RWPE2 (cell line): ENCODE measurements around the gene IMPG2.

ENCODE experiments used
- ATAC-seq: fragments of 200-7000 bp; cut with Tn5 transposase; 3 replicates; pipeline ENCODE4 v1.9.1; 2021; ENCODE audit warnings: low read depth
- DNase-seq: peaks from one replicate; pipeline ENCODE4 v3.0.0-alpha.2; 2020; ENCODE audit warnings: low spot score
- H3K27ac ChIP-seq: fragments of 450-650 bp; 2 replicates; pipeline ENCODE4 v1.5.1; 2017; ENCODE audit warnings: mild to moderate bottlenecking; ENCODE audit not compliant: poor library complexity, severe bottlenecking
- H3K27me3 ChIP-seq: fragments of 250-450 bp; sonication (Bioruptor Pico); 2 replicates; pipeline ENCODE4 v1.5.1; 2021; ENCODE audit warnings: mild to moderate bottlenecking, moderate library complexity; ENCODE audit not compliant: insufficient read depth, poor library complexity, severe bottlenecking
- H3K36me3 ChIP-seq: fragments of 250-450 bp; sonication (Bioruptor Pico); 2 replicates; pipeline ENCODE4 v1.5.1; 2020; ENCODE audit warnings: low read depth, mild to moderate bottlenecking, moderate library complexity
- H3K4me1 ChIP-seq: fragments of 250-450 bp; sonication (Bioruptor Pico); 2 replicates; pipeline ENCODE4 v1.5.1; 2021; ENCODE audit warnings: mild to moderate bottlenecking, moderate library complexity; ENCODE audit not compliant: insufficient read depth, poor library complexity, severe bottlenecking
- H3K4me3 ChIP-seq: fragments of 250-450 bp; sonication (Bioruptor Pico); 2 replicates; pipeline ENCODE4 v1.5.1; 2021; ENCODE audit warnings: mild to moderate bottlenecking, moderate library complexity; ENCODE audit not compliant: severe bottlenecking
- H3K9me3 ChIP-seq: fragments of 250-450 bp; sonication (Bioruptor Pico); 2 replicates; pipeline ENCODE4 v1.5.1; 2021; ENCODE audit warnings: mild to moderate bottlenecking, moderate library complexity; ENCODE audit not compliant: severe bottlenecking
- TF ChIP-seq, protein P1 (sequence below): fragments of 450-650 bp; IDR thresholded peaks from one replicate; pipeline ENCODE4 v1.5.1; 2017; ENCODE audit warnings: mild to moderate bottlenecking, moderate library complexity; ENCODE audit not compliant: poor library complexity, severe bottlenecking

IMPG2 gene

DNA sequence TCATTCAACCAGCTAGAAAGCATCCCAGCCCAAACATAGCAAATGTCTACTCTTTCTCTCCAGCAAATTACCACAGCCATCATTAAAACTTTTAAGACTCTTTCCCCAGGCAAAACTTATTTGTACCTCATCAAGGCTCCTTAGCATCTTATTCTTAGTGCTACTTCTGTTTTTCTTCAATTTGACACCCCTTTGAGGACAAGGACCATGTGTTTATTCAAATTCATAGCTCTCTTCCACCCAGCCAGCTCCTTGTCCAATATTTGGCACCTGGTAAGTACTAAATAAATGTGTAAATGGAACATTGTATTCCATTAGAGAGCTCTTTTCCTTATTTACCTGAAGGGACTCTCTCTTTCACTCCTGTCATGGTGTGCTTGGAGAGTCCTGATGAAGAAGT is 89.8 kb downstream of the IMPG2 start:
- ATAC-seq (no peak), DNase-seq (no peak)
- Histone ChIP-seq H3K9me3 (no peaks in the 10 kb centered on the region), H3K36me3 (no peaks in the 10 kb centered on the region), H3K27me3 (no peaks in the 10 kb centered on the region), H3K4me1 (no peaks in the 10 kb centered on the region), H3K27ac (no peak overlapping the region), H3K4me3 (no peak overlapping the region)
- TF ChIP-seq, protein P1, sequence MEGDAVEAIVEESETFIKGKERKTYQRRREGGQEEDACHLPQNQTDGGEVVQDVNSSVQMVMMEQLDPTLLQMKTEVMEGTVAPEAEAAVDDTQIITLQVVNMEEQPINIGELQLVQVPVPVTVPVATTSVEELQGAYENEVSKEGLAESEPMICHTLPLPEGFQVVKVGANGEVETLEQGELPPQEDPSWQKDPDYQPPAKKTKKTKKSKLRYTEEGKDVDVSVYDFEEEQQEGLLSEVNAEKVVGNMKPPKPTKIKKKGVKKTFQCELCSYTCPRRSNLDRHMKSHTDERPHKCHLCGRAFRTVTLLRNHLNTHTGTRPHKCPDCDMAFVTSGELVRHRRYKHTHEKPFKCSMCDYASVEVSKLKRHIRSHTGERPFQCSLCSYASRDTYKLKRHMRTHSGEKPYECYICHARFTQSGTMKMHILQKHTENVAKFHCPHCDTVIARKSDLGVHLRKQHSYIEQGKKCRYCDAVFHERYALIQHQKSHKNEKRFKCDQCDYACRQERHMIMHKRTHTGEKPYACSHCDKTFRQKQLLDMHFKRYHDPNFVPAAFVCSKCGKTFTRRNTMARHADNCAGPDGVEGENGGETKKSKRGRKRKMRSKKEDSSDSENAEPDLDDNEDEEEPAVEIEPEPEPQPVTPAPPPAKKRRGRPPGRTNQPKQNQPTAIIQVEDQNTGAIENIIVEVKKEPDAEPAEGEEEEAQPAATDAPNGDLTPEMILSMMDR, result no peak

DNA sequence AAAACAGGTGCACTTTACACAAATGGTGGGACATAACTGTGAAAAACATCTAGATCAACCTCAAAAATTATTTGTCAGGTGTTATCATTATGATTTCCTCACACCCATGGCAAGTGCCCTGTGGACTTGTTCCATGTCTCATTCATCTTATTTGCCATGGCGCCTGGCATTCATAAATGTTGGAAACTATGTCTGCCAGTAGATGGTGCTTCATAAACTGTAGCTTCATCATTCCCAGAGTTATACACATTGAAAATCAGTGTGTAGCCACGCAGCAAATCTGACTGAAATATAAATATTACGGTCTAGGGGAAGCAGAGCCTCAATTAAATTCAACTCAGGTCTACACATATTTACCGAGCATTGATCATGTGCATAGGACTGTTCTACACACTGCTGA is 90.7 kb downstream of the IMPG2 start:
- H3K27ac ChIP-seq, result no peak overlapping the region
- no peaks in the 10 kb centered on the region for H3K36me3 ChIP-seq
- H3K9me3 ChIP-seq, result no peaks in the 10 kb centered on the region
- no peak overlapping the region for H3K4me3 ChIP-seq
- no peak for ATAC-seq
- H3K27me3 ChIP-seq, result no peaks in the 10 kb centered on the region
- no peak for DNase-seq
- H3K4me1 ChIP-seq, result no peaks in the 10 kb centered on the region
- TF ChIP-seq, protein P1, result peak; percentile 24

DNA sequence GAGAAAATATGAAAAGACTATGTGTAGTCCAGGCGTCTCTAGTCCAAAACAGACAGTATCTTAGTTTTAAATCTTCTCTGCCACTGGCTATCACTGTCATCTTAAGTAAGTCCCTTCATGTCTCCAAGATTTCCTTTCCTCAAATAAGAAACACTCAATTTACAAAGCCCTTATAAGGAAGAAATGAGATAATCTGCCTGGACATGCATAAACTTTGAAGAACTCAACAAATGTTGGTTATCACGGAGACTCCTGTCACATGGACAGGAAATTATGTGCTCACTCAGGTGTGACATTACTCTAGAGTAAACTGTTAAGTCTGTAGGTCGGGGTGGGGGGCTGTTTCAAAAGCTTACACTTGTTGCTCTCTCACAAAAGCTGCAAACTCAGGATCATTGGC is 91.9 kb downstream of the IMPG2 start:
- TF ChIP-seq, protein P1, result no peak
- H3K27me3 ChIP-seq, result no peaks in the 10 kb centered on the region
- no peaks in the 10 kb centered on the region for H3K9me3 ChIP-seq
- H3K27ac ChIP-seq, result no peak overlapping the region
- no peaks in the 10 kb centered on the region for H3K36me3 ChIP-seq
- H3K4me1 ChIP-seq, result no peaks in the 10 kb centered on the region
- no peak overlapping the region for H3K4me3 ChIP-seq
- ATAC-seq (no peak), DNase-seq (no peak)

DNA sequence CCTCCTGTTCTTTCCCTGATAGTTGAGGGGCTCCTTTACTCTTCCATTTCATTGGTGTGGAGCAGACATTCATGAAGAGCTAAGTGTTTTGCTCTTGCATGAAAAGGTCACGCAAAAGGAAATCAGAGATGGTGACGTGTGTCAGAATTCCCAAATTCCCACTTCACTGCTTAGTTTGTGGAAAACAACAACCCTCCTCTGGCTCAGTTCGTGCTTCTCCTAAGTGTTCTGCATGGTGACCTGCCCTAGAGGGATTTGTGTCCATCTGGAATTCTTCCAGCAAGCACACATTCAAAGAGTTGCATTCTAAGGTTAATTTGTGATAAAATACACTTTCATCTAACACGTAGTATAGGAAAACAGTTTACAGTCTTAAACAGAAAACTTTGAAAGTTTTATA is 95.6 kb downstream of the IMPG2 start:
- TF ChIP-seq, protein P1, result no peak
- H3K27me3 ChIP-seq, result no peaks in the 10 kb centered on the region
- H3K36me3 ChIP-seq, result no peaks in the 10 kb centered on the region
- DNase-seq, result no peak
- no peaks in the 10 kb centered on the region for H3K4me1 ChIP-seq
- H3K27ac ChIP-seq, result no peak overlapping the region
- H3K9me3 ChIP-seq, result no peaks in the 10 kb centered on the region
- ATAC-seq, result no peak
- no peak overlapping the region for H3K4me3 ChIP-seq

DNA sequence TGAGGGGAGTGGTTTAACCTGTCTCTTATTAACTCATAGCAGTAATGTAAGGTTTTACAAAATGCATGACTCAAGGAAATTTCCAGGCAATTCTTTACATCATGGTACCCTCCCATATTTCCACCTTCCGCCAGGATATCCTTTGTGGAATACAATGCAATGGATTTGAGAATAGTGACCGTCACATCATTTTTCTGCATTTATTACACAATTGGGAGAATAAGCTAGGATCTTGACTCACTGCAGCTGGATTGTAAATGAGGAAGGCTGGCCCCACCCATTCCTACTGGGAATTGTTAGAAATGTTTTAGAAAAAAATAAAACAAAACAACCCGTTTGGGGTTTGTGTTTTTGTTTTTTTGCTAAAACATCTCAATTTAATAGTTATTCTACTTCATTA is 97.4 kb downstream of the IMPG2 start:
- DNase-seq, result no peak

More for the DNA sequence above, 97.4 kb downstream of the IMPG2 start:
- Histone ChIP-seq H3K36me3 (no peaks in the 10 kb centered on the region), H3K9me3 (no peaks in the 10 kb centered on the region), H3K4me1 (no peaks in the 10 kb centered on the region), H3K27me3 (no peaks in the 10 kb centered on the region), H3K27ac (no peak overlapping the region), H3K4me3 (no peak overlapping the region)
- ATAC-seq, result no peak
- TF ChIP-seq, protein P1, result no peak
